Astrocyte of the cerebellum (primary cell): ENCODE data around the gene HK3.

Source experiments
- DNase-seq: peaks from one replicate; pipeline ENCODE4 v3.0.0-alpha.2; 2011; ENCODE audit warnings: low read depth
- H3K4me3 ChIP-seq: 2 replicates; pipeline ENCODE4 v1.5.1; 2011; ENCODE audit warnings: mild to moderate bottlenecking, low read depth, low read length, moderate library complexity
- in situ Hi-C: cut with HindIII; loops from 2 replicates; pipeline ENCODE4 v1.10.0; 2017; ENCODE audit warnings: low sequenced_read_pairs
- TF ChIP-seq, protein P1 (sequence below): IDR thresholded peaks from 2 replicates; pipeline ENCODE4 v1.5.1; 2012; ENCODE audit warnings: low read length, low read depth, moderate library complexity, mild to moderate bottlenecking; ENCODE audit errors: missing control alignments

The HK3 gene

DNA sequence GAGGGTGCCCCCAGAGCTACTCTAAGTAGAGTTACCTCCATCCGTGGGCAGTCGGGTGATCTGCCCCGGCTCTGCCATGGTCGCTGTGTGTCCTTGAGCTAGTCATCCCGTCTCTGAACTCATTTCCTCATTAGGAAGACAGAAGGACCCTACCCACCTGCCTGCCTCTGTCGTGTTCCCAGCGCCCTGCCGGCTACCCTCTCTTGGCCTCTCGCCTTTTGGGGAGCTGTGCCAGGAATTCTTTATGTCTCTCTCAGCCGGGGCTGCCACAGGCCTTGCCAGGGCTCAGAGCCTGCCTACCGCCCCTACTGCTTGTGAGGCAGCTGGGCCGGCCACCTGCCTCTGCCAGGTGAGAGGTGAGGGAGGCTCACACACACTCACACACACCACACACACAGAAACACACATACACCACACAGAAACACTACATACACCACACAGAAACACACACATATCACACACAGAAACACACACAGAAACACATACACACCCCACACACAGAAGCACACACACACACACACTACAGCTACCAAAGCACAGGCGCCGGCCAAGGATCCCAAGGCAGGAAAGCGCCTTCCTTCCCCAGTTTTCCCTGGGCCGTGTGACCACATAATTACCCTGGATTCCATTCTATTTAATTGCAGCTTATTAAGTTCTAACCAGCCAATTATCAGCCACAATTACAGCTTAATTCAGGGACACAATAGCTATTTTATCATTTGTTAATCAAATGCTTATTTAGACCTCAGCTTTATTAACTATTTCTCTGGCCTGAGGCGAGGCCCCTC is 47.1 kb downstream of the HK3 start:
- in situ Hi-C loops = no loop called here
- no peak overlapping the region for H3K4me3 ChIP-seq
- TF ChIP-seq, protein P1, sequence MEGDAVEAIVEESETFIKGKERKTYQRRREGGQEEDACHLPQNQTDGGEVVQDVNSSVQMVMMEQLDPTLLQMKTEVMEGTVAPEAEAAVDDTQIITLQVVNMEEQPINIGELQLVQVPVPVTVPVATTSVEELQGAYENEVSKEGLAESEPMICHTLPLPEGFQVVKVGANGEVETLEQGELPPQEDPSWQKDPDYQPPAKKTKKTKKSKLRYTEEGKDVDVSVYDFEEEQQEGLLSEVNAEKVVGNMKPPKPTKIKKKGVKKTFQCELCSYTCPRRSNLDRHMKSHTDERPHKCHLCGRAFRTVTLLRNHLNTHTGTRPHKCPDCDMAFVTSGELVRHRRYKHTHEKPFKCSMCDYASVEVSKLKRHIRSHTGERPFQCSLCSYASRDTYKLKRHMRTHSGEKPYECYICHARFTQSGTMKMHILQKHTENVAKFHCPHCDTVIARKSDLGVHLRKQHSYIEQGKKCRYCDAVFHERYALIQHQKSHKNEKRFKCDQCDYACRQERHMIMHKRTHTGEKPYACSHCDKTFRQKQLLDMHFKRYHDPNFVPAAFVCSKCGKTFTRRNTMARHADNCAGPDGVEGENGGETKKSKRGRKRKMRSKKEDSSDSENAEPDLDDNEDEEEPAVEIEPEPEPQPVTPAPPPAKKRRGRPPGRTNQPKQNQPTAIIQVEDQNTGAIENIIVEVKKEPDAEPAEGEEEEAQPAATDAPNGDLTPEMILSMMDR = no peak
- no peak for DNase-seq

DNA sequence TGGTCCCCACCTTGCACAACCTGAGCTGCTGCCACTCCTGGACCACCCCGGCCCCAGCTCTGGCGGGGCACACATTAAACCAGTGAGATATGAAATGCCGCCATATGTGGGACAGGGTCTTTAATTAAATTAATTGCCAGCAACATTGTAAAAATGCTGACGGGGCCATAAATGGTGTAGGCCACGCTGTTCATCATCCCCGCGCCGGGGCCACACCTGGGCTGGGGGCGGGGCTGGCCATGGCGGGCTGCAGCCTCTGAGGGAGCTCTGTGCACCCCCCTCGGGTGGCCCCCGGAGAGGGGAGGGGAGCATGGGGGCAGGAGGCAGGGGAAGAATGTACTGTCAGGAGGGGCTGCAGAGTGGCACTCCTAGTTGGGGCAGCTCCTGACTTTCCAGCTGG is 47.8 kb downstream of the HK3 start:
- no peak for DNase-seq
- no peak overlapping the region for H3K4me3 ChIP-seq
- in situ Hi-C loops = no loop called here
- TF ChIP-seq, protein P1 = no peak

DNA sequence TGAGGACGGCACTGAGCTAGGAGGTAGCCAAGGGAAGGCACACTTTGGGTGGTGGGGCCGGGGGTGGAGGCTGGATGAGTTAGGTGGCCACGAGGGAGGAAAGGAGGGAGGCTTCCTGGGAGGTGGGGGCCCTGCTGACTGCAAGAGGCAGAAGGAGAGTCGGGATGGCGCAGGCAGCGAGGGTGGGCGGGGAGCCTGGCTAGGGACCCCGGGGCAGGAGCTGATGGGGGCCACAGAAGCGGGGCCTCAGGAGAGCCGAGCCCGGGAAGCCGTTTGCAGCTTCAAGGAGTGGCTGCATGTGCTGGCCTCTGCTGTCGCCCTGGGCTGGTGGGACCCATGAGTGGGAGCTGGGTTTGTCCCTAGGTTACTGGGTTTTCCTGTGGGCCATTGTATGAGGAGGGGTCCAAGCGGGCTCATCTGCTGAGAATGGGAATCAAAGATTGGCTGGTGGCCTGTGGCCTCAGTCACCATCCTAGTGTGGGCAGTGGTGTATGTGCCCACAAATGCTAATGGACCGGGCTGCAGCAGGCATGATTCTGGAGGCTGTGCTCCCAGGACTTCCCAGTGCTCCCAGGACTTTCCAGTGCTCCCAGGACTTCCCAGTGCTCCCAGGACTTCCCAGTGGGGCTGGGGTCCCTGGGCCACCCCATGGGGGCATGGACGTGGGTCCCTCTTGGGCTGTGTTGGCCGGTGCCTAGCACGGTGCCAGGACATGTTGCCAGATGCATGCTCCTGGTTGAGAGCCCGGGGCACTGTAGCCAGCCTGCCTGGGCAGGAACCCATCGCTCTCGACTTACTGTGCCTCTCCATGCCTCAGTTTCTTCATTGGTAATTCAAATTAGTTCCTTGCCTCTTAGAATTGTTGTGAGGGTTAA is 48.5 kb downstream of the HK3 start:
- no peak overlapping the region for H3K4me3 ChIP-seq
- TF ChIP-seq, protein P1 = no peak
- in situ Hi-C loops = no loop called here
- DNase-seq = no peak

DNA sequence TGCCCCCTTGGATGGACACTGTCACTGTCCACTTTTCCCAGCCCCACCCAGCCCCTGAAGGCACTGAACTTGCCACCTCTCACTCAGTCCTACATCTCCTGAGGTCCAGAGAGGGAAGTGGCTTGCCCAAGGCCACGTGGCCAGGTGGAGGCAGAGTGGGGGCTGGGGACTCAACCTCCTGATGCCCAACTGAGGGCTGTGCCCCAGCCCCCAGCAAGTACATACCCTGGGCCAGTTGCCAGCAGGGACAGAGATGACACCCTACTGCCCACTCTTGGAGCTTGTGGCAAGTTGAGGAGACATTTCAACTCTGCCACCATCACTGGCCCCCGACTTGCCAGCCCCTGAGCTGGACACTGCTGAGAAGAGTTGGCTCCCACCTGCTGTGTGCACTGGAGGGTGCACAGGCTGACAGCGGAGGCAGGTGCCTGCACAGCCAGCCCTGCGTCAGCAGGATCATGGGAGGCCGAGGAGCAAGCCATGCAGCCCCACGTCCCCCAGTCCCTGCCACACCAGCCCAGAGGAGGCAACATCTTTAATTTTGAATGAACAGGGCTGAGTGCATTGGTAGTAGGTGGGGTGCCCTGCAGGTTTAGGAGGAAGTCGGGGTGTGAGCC is 49.4 kb downstream of the HK3 start:
- no peak for DNase-seq
- no peak overlapping the region for H3K4me3 ChIP-seq
- TF ChIP-seq, protein P1 = no peak
- in situ Hi-C loops = no loop called here

DNA sequence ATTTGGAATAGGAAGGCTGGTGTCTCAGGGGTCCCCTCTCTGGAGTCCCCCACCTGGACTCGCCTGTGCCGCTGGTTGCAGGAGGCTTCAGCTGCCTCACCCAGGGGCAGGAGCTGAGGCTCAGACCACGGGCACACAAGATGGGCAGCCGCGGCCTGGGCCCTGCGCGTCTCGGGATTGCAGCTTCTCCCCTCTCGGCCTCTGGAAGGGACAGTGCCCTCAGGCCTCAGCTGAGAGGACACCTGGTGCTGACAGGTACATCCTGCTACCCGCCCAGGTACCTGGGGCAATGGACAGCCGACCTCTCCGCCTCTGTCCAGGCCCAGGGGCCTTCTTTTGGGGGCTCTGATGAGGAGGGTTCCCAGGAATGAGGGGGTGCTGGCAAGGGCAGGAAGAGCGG is 50.5 kb downstream of the HK3 start:
- in situ Hi-C loops = no loop called here
- TF ChIP-seq, protein P1 = no peak
- no peak for DNase-seq
- no peak overlapping the region for H3K4me3 ChIP-seq

DNA sequence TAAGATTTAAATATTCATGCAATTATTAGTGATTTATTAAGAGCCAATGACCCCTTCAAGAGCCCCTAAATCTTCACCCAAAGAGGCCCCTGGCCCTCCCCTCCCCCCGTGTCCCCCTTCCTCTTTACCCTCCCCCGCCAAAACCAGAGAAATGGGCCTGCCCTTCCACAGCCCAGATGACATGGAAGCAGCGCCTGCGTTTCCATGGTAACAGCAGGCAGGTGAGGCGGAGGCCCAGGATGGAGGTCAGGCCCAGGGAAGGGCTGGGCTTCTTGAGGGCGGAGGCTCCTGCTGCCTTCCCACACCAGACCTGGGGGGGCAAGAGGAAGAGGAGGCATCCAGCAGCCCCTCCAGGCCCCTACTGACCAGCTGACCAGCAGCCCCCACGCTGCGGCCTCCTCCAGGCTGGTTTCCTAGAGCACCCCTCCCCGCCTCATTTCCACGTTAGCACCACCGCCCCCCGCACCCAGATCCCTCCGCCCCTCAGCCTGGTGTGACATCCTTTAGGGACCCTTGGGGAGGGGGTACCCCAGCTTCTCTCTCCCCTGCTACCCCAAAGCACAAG is 51.3 kb downstream of the HK3 start:
- in situ Hi-C loops = no loop called here
- TF ChIP-seq, protein P1 = no peak

More for the DNA sequence above, 51.3 kb downstream of the HK3 start:
- DNase-seq = no peak
- no peak overlapping the region for H3K4me3 ChIP-seq
